B cell (primary cell): ENCODE data around the gene CLIP2. TPM values are rescaled to one million over a fixed set of nuclear protein-coding genes. Genes with fewer than 3 reads are reported as not detected.

ENCODE experiments used
- ATAC-seq: fragments of 200-7000 bp; cut with Tn5 transposase; one replicate; pipeline ENCODE4 v1.10.0; 2021; ENCODE audit warnings: low read depth, mild to moderate bottlenecking, moderate number of reproducible peaks, moderate library complexity
- CTCF ChIA-PET: fragments of 350-600 bp; sonication (Branson Sonifier 250); formaldehyde crosslinking; loops from one replicate; lab custom pipeline; 2021; ENCODE audit warnings: antibody characterized with exemption, inconsistent platforms; lab: Charles Lee
- POLR2A ChIA-PET: fragments of 350-600 bp; sonication (Branson Sonifier 250); formaldehyde crosslinking; loops from one replicate; lab custom pipeline; 2021; ENCODE audit warnings: antibody characterized with exemption; lab: Charles Lee
- DNase-seq: peaks from one replicate; pipeline ENCODE4 v3.0.0; 2013
- H2AFZ ChIP-seq: 2 replicates; pipeline ENCODE4 v1.6.1; 2012; ENCODE audit warnings: mild to moderate bottlenecking, low read depth, low read length; ENCODE audit not compliant: insufficient read depth, poor library complexity, severe bottlenecking
- H3K27ac ChIP-seq, 2 donors: 1 replicate in 1 of 2; 2 replicates in 1 of 2; pipeline ENCODE4 v1.5.1; 2012 to 2013; ENCODE audit warnings: low read length in 2 of 2, mild to moderate bottlenecking in 2 of 2, moderate library complexity in 1 of 2
- H3K27me3 ChIP-seq, 4 experiments: fragments of 200-600 bp in 1 of 4; sonication (generic) in 1 of 4; replicated peaks in 1 of 4; 1 replicate in 2 of 4; 2 replicates in 2 of 4; pipeline versions ENCODE4 v1.6.1 to v1.7.0; 2013 to 2016; ENCODE audit warnings: low read length in 3 of 4, mild to moderate bottlenecking in 2 of 4, mixed read lengths in 1 of 4, moderate library complexity in 1 of 4; ENCODE audit not compliant: insufficient read depth in 4 of 4, control insufficient read depth in 3 of 4; ENCODE audit errors: control extremely low read depth in 1 of 4
- H3K36me3 ChIP-seq, 2 experiments: replicated peaks in 1 of 2; 1 replicate in 1 of 2; 2 replicates in 1 of 2; pipeline versions ENCODE4 v1.6.1 to v1.7.1; 2013; ENCODE audit warnings: low read length in 1 of 2; ENCODE audit not compliant: insufficient read depth in 2 of 2, control insufficient read depth in 1 of 2; ENCODE audit errors: control extremely low read depth in 1 of 2, extremely low read depth in 1 of 2
- H3K4me1 ChIP-seq, 2 donors: fragments of 200-600 bp in 1 of 2; sonication (generic) in 1 of 2; 1 replicate in 1 of 2; 2 replicates in 1 of 2; pipeline versions ENCODE4 v1.5.1 to v1.6.1; 2013 to 2017; ENCODE audit warnings: low read length in 2 of 2; ENCODE audit not compliant: control insufficient read depth in 2 of 2, insufficient read depth in 2 of 2
- H3K4me2 ChIP-seq: replicated peaks from 2 replicates; pipeline ENCODE3; 2012; ENCODE audit warnings: mild to moderate bottlenecking, low read depth, low read length; ENCODE audit not compliant: poor library complexity, severe bottlenecking
- H3K4me3 ChIP-seq, 5 experiments: fragments of 200-600 bp in 1 of 5; sonication (generic) in 1 of 5; 1 replicate in 3 of 5; 2 replicates in 2 of 5; pipeline versions ENCODE4 v1.5.1 to v1.7.0; 2011 to 2016; ENCODE audit warnings: low read length in 4 of 5, mild to moderate bottlenecking in 4 of 5, low read depth in 2 of 5, control low read depth in 1 of 5, moderate library complexity in 1 of 5; ENCODE audit not compliant: insufficient read depth in 1 of 5; ENCODE audit errors: control extremely low read depth in 1 of 5, extremely low read depth in 1 of 5
- H3K79me2 ChIP-seq: fragments of 200-600 bp; sonication (generic); one replicate; pipeline ENCODE4 v1.6.0; 2016; ENCODE audit warnings: low read length; ENCODE audit not compliant: control insufficient read depth, insufficient read depth
- H3K9ac ChIP-seq: fragments of 200-600 bp; sonication (generic); 2 replicates; pipeline ENCODE4 v1.6.1; 2017; ENCODE audit warnings: mild to moderate bottlenecking, low read length, moderate library complexity
- H3K9me3 ChIP-seq, 3 donors: one replicate each; pipeline versions ENCODE4 v1.6.1 to v1.7.1; 2013; ENCODE audit warnings: low read length in 2 of 3; ENCODE audit not compliant: control insufficient read depth in 2 of 3, insufficient read depth in 1 of 3; ENCODE audit errors: control extremely low read depth in 1 of 3
- H4K20me1 ChIP-seq: 2 replicates; pipeline ENCODE4 v1.6.0; 2012; ENCODE audit warnings: mild to moderate bottlenecking, low read length; ENCODE audit not compliant: insufficient read depth, control insufficient read depth, poor library complexity, severe bottlenecking
- H3K27ac Mint-ChIP-seq: one replicate; pipeline ENCODE4 v1.8.0; 2021; ENCODE audit warnings: mixed read lengths
- H3K27me3 Mint-ChIP-seq: one replicate; pipeline ENCODE4 v1.8.0; 2021; ENCODE audit warnings: mixed read lengths
- H3K4me1 Mint-ChIP-seq: one replicate; pipeline ENCODE4 v1.8.0; 2021; ENCODE audit warnings: mixed read lengths
- H3K4me3 Mint-ChIP-seq: one replicate; pipeline ENCODE4 v1.8.0; 2021; ENCODE audit warnings: mixed read lengths
- H3K9me3 Mint-ChIP-seq: one replicate; pipeline ENCODE4 v1.8.0; 2022; ENCODE audit warnings: mixed read lengths; ENCODE audit not compliant: insufficient read depth
- EZH2 ChIP-seq: IDR thresholded peaks from 2 replicates; pipeline ENCODE4 v1.6.1; 2012; ENCODE audit warnings: borderline replicate concordance, low read depth, mild to moderate bottlenecking, moderate library complexity, low read length; ENCODE audit not compliant: insufficient read depth, poor library complexity, severe bottlenecking
- WGBS: methylation state at CpG from one replicate; pipeline ENCODE4 v1.1.5; 2013; ENCODE audit warnings: missing lambda C conversion rate; ENCODE audit not compliant: insufficient coverage; 5-methylcytosine and 5-hydroxymethylcytosine counted together
- intact Hi-C: fragments of 100-400 bp; cut with micrococcal nuclease; formaldehyde crosslinking; loops from one replicate; pipeline ENCODE4 v1.10.0; 2022
- polyA plus RNA-seq: library from polyadenylated mRNA; depleted of rRNA; stranded (reverse); fragments of >200 nt; gene quantifications from 2 replicates; pipeline ENCODE4 v1.2.3, GENCODE V29; 2012
- total RNA-seq, 2 donors: library from RNA; stranded (reverse); fragments of 120-200 nt in 1 of 2; gene quantifications; 1 replicate in 1 of 2; 2 replicates in 1 of 2; pipeline versions ENCODE4 v1.2.3 to v1.2.4, GENCODE V29; 2013 to 2022
- TF ChIP-seq, protein P1 (sequence below): fragments of 200-600 bp; IDR thresholded peaks from one replicate; pipeline ENCODE4 v1.8.0; 2022; ENCODE audit warnings: antibody characterized with exemption, mild to moderate bottlenecking

CLIP2 gene
- total and polyA plus RNA-seq, 2 donors (not counting 1 experiment from before 2014, with no cell fraction given), result 5.7 to 47.9 TPM

DNA sequence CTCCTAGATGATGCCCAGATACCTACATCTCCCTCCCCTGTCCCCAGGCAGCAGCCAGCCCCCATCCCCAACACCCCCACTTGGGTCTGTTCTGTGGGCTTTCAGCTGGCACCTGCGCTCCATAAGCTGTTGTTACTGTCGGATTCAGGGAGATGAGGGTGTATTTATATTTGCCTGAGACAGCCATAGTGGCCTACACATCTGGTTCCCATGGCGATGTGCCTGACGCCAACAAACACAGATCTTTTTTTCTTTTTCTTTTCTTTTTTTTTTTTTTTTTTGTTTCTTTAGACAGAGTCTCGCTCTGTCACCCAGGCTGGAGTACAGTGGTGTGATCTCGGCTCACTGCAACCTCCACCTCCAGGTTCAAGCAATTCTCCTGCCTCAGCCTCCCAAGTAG lies 73.1 kb downstream of the CLIP2 start:
- no peaks in the 10 kb centered on the region for H3K79me2 ChIP-seq
- DNase-seq, result no peak
- POLR2A ChIA-PET, result no interaction called here
- H3K27ac Mint-ChIP-seq, result no peak overlapping the region
- intact Hi-C loops, result no loop called here
- H3K9ac ChIP-seq, result no peak overlapping the region
- H2AFZ ChIP-seq, result no peak overlapping the region
- no peaks in the 10 kb centered on the region for H3K4me1 Mint-ChIP-seq
- no peaks in the 10 kb centered on the region for H3K27me3 ChIP-seq
- no peak for ATAC-seq
- TF ChIP-seq, protein P1, sequence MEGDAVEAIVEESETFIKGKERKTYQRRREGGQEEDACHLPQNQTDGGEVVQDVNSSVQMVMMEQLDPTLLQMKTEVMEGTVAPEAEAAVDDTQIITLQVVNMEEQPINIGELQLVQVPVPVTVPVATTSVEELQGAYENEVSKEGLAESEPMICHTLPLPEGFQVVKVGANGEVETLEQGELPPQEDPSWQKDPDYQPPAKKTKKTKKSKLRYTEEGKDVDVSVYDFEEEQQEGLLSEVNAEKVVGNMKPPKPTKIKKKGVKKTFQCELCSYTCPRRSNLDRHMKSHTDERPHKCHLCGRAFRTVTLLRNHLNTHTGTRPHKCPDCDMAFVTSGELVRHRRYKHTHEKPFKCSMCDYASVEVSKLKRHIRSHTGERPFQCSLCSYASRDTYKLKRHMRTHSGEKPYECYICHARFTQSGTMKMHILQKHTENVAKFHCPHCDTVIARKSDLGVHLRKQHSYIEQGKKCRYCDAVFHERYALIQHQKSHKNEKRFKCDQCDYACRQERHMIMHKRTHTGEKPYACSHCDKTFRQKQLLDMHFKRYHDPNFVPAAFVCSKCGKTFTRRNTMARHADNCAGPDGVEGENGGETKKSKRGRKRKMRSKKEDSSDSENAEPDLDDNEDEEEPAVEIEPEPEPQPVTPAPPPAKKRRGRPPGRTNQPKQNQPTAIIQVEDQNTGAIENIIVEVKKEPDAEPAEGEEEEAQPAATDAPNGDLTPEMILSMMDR, result no peak
- TF ChIP-seq EZH2, result no peak
- no peaks in the 10 kb centered on the region for H4K20me1 ChIP-seq
- no CpG with 5 or more reads among the region's 6 CpGs for WGBS
- no peak overlapping the region for H3K4me2 ChIP-seq
- H3K27me3 Mint-ChIP-seq, result no peaks in the 10 kb centered on the region
- H3K36me3 ChIP-seq, result peaks cover 0 to 20% of the 10 kb centered on the region in 2 experiments
- no peaks in the 10 kb centered on the region for H3K4me1 ChIP-seq
- no peaks in the 10 kb centered on the region for H3K9me3 Mint-ChIP-seq
- H3K4me3 ChIP-seq, result no peak overlapping the region
- H3K4me3 Mint-ChIP-seq, result no peak overlapping the region
- CTCF ChIA-PET, result interaction anchor here (0.7 kb wide), 1 partner anchor 303 kb away, joined by 8 read pairs; no protein-coding TSS in a partner anchor
- peaks cover 0 to 3% (median 0%) of the 10 kb centered on the region in 3 donors for H3K9me3 ChIP-seq
- H3K27ac ChIP-seq, result no peak overlapping the region

DNA sequence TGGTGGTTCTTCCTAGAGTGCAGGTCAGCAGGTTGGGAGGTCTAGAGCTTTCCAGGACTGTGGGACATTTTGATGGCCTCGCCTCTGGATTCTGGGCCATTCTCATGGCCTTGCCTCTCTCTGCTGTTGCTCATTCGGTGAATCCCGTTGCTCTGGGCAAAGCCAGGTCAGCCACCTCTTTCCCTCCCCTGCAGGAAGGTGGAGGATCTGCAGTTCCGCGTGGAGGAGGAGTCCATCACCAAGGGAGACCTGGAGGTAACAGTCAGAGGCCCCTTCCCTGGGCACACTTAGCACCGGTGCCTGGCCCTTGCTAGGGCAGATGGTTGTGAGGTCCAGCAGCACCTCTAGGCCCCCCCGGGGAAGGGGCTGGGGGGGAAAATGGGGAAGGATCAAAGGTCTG lies 74.9 kb downstream of the CLIP2 start:
- POLR2A ChIA-PET, result no interaction called here
- H3K4me1 ChIP-seq, result no peaks in the 10 kb centered on the region
- H3K9ac ChIP-seq, result no peak overlapping the region

More for the DNA sequence above, 74.9 kb downstream of the CLIP2 start:
- Mint-ChIP-seq H3K9me3 (no peaks in the 10 kb centered on the region), H3K4me1 (no peaks in the 10 kb centered on the region), H3K27me3 (no peaks in the 10 kb centered on the region), H3K27ac (no peak overlapping the region), H3K4me3 (no peak overlapping the region)
- CTCF ChIA-PET, result interaction anchor here (0.8 kb wide), 1 partner anchor 163 kb away, joined by 3 read pairs; no protein-coding TSS in a partner anchor
- DNase-seq, result no peak
- no peaks in the 10 kb centered on the region for H3K79me2 ChIP-seq
- peaks cover 0 to 3% (median 0%) of the 10 kb centered on the region in 3 donors for H3K9me3 ChIP-seq
- no peak overlapping the region for H3K27ac ChIP-seq
- ATAC-seq, result no peak
- no peak overlapping the region for H3K4me2 ChIP-seq
- TF ChIP-seq EZH2, result no peak
- TF ChIP-seq, protein P1, result no peak
- WGBS, result 96% methylated on average over 5 of the region's 7 CpGs
- H3K4me3 ChIP-seq, result no peak overlapping the region
- no peak overlapping the region for H2AFZ ChIP-seq
- no peaks in the 10 kb centered on the region for H3K27me3 ChIP-seq
- intact Hi-C loops, result no loop called here
- H3K36me3 ChIP-seq, result peaks cover 0 to 20% of the 10 kb centered on the region in 2 experiments
- H4K20me1 ChIP-seq, result no peaks in the 10 kb centered on the region
